Esophagus muscularis mucosa (tissue), 4 donors: ENCODE results near the gene FAAP20.

Source experiments
- CTCF ChIP-seq, 3 experiments: fragments of 200-600 bp in 2 of 3; fragments of 450-650 bp in 1 of 3; sonication (generic) in 2 of 3; IDR thresholded peaks; one replicate each; pipeline ENCODE4 v1.5.1; 2017 to 2019; ENCODE audit warnings: antibody characterized with exemption in 3 of 3, mild to moderate bottlenecking in 2 of 3, moderate library complexity in 1 of 3
- EP300 ChIP-seq: sonication (generic); formaldehyde crosslinking; IDR thresholded peaks from one replicate; pipeline ENCODE4 v1.6.1; 2017; ENCODE audit warnings: antibody characterized with exemption
- POLR2A ChIP-seq: fragments of 450-650 bp; IDR thresholded peaks from one replicate; pipeline ENCODE4 v1.6.1; 2017; ENCODE audit warnings: antibody characterized with exemption, moderate library complexity, mild to moderate bottlenecking, low read depth
- POLR2AphosphoS5 ChIP-seq, 2 donors: sonication (generic); formaldehyde crosslinking; IDR thresholded peaks; one replicate each; pipeline ENCODE4 v1.6.1; 2017; ENCODE audit warnings: antibody characterized with exemption in 2 of 2

DNA sequence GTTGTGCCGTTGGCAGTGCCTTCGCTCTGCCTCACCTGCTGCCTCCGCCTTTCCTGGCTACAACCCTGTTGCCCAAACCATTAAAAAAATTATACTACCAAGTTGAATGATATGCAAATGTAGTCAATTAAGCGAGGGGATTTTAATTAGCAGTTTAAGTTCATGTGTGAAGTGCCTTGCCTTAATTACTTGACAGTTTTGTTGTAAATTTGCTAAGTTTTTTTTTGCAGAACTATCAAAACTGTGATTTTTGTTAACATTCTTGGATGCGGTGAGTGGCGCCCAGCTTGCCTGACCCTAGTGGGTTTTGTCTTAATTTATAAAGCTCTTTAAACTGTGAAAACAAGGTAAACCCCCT is 44.4 kb upstream of the FAAP20 start:
- no peak for TF ChIP-seq CTCF (IDR thresholded peaks at IDR 0.05)
- no peak for TF ChIP-seq POLR2AphosphoS5 (IDR thresholded peaks at IDR 0.05)
- no peak for TF ChIP-seq POLR2A
- TF ChIP-seq EP300: no peak
